Liver (tissue), 9 donors: ENCODE measurements around the gene RALY. TPM values are rescaled to one million over a fixed set of nuclear protein-coding genes. Genes with fewer than 3 reads are reported as not detected.

Experiments used
- DNase-seq: peaks from one replicate; pipeline ENCODE4 v3.0.0-alpha.2; 2017; ENCODE audit warnings: low spot score
- H3K27ac ChIP-seq, 2 donors: one replicate each; pipeline ENCODE4 v1.7.0; 2013; ENCODE audit warnings: inconsistent platforms in 2 of 2, low read length in 2 of 2, control low read depth in 1 of 2, low read depth in 1 of 2, mild to moderate bottlenecking in 1 of 2
- H3K27me3 ChIP-seq, 4 donors: one replicate each; pipeline versions ENCODE4 v1.6.1 to v1.7.0; 2013; ENCODE audit warnings: low read length in 3 of 4, inconsistent platforms in 1 of 4, mild to moderate bottlenecking in 1 of 4, moderate library complexity in 1 of 4; ENCODE audit not compliant: control insufficient read depth in 4 of 4, insufficient read depth in 4 of 4
- H3K36me3 ChIP-seq, 4 donors: one replicate each; pipeline versions ENCODE4 v1.6.1 to v1.7.0; 2013; ENCODE audit warnings: low read length in 3 of 4, mild to moderate bottlenecking in 3 of 4, low read depth in 1 of 4, moderate library complexity in 1 of 4; ENCODE audit not compliant: control insufficient read depth in 4 of 4, insufficient read depth in 3 of 4
- H3K4me1 ChIP-seq, 4 donors: one replicate each; pipeline versions ENCODE4 v1.6.1 to v1.7.0; 2013; ENCODE audit warnings: low read length in 3 of 4, mild to moderate bottlenecking in 3 of 4, moderate library complexity in 1 of 4; ENCODE audit not compliant: control insufficient read depth in 4 of 4, insufficient read depth in 4 of 4
- H3K4me3 ChIP-seq, 3 donors: one replicate each; pipeline versions ENCODE4 v1.6.1 to v1.7.0; 2013; ENCODE audit warnings: low read length in 3 of 3, control low read depth in 1 of 3, low read depth in 1 of 3, mild to moderate bottlenecking in 1 of 3
- H3K9ac ChIP-seq, 2 donors: one replicate each; pipeline ENCODE4 v1.7.0; 2013; ENCODE audit warnings: low read length in 2 of 2, mild to moderate bottlenecking in 2 of 2, moderate library complexity in 2 of 2, control low read depth in 1 of 2, low read depth in 1 of 2
- H3K9me3 ChIP-seq, 4 donors: one replicate each; pipeline versions ENCODE4 v1.6.1 to v1.7.0; 2013; ENCODE audit warnings: low read length in 3 of 4; ENCODE audit not compliant: control insufficient read depth in 4 of 4
- CTCF ChIP-seq: fragments of 150-350 bp; IDR thresholded peaks from 2 replicates; pipeline ENCODE4 v1.5.1; 2017; ENCODE audit warnings: improper control_type of control experiment, low read depth, low read length; ENCODE audit not compliant: missing input control
- EGR1 ChIP-seq, 2 donors: IDR thresholded peaks; 2 replicates each; pipeline ENCODE4 v1.6.1; 2016 to 2018; ENCODE audit warnings: antibody characterized with exemption in 2 of 2, low read depth in 2 of 2
- FOXA1 ChIP-seq: IDR thresholded peaks from 2 replicates; pipeline ENCODE4 v1.6.1; 2016; ENCODE audit warnings: antibody characterized with exemption
- FOXA2 ChIP-seq: IDR thresholded peaks from 2 replicates; pipeline ENCODE4 v1.6.1; 2016; ENCODE audit warnings: antibody characterized with exemption
- GABPA ChIP-seq, 2 donors: IDR thresholded peaks in 1 of 2; conservative IDR thresholded peaks in 1 of 2; 2 replicates each; pipeline ENCODE4 v1.6.1; 2016; ENCODE audit warnings: antibody characterized with exemption in 2 of 2, mild to moderate bottlenecking in 1 of 2, moderate library complexity in 1 of 2
- HNF4G ChIP-seq: IDR thresholded peaks from 2 replicates; pipeline ENCODE4 v1.6.1; 2016; ENCODE audit warnings: antibody characterized with exemption
- JUND ChIP-seq, 2 donors: IDR thresholded peaks; 2 replicates each; pipeline ENCODE4 v1.6.1; 2016; ENCODE audit warnings: antibody characterized with exemption in 2 of 2
- NR2F2 ChIP-seq: IDR thresholded peaks from 2 replicates; pipeline ENCODE4 v1.6.1; 2016; ENCODE audit warnings: antibody characterized with exemption
- RAD21 ChIP-seq, 2 donors: IDR thresholded peaks; 2 replicates each; pipeline ENCODE4 v1.6.1; 2016; ENCODE audit warnings: antibody characterized with exemption in 2 of 2, mild to moderate bottlenecking in 2 of 2
- RXRA ChIP-seq, 2 donors: IDR thresholded peaks; 2 replicates each; pipeline ENCODE4 v1.6.1; 2017 to 2018; ENCODE audit warnings: antibody characterized with exemption in 2 of 2, mild to moderate bottlenecking in 1 of 2
- SP1 ChIP-seq: IDR thresholded peaks from 2 replicates; pipeline ENCODE4 v1.6.1; 2018; ENCODE audit warnings: antibody characterized with exemption, mild to moderate bottlenecking
- TAF1 ChIP-seq: conservative IDR thresholded peaks from 2 replicates; pipeline ENCODE4 v1.6.1; 2016; ENCODE audit warnings: antibody characterized with exemption, mild to moderate bottlenecking
- YY1 ChIP-seq: IDR thresholded peaks from 2 replicates; pipeline ENCODE4 v1.6.1; 2016; ENCODE audit warnings: antibody characterized with exemption, mild to moderate bottlenecking
- WGBS: extraction: QIAGEN DNeasy Blood & Tissue Kit; methylation state at CpG from one replicate; pipeline ENCODE4 v1.1.7; 2013; 5-methylcytosine and 5-hydroxymethylcytosine counted together
- polyA plus RNA-seq, 2 donors: library from polyadenylated mRNA; stranded (reverse) in 1 of 2; unstranded in 1 of 2; fragments of 200-250 nt in 1 of 2; fragments of >200 nt in 1 of 2; fragmentation: Nextera tagmentation in 1 of 2; extraction: Ambion mirVana in 1 of 2; gene quantifications; one replicate each; pipeline versions ENCODE4 v1.2.1 to v1.2.3, GENCODE V29; 2013 to 2015
- total RNA-seq, 2 donors: library from RNA; depleted of rRNA; stranded (reverse); fragments of >200 nt; gene quantifications; one replicate each; pipeline ENCODE4 v1.2.3, GENCODE V29; 2014
- TF ChIP-seq, protein P1 (sequence below): IDR thresholded peaks from 2 replicates; pipeline ENCODE4 v1.6.1; 2016; ENCODE audit warnings: antibody characterized with exemption
- TF ChIP-seq, protein P2 (sequence below): IDR thresholded peaks from 2 replicates; pipeline ENCODE4 v1.6.1; 2016; ENCODE audit warnings: antibody characterized with exemption
- TF ChIP-seq, protein P3 (sequence below): IDR thresholded peaks from 2 replicates; pipeline ENCODE4 v1.6.1; 2016; ENCODE audit warnings: antibody characterized with exemption, mild to moderate bottlenecking
- donor health status: healthy.
- donor health status: healthy.
- donor health status: healthy.
- donor health status: healthy.
- donor health status: healthy.

Gene RALY
- total and polyA plus RNA-seq, 4 donors: 23.1 to 47.4 (median 33.3) TPM

DNA sequence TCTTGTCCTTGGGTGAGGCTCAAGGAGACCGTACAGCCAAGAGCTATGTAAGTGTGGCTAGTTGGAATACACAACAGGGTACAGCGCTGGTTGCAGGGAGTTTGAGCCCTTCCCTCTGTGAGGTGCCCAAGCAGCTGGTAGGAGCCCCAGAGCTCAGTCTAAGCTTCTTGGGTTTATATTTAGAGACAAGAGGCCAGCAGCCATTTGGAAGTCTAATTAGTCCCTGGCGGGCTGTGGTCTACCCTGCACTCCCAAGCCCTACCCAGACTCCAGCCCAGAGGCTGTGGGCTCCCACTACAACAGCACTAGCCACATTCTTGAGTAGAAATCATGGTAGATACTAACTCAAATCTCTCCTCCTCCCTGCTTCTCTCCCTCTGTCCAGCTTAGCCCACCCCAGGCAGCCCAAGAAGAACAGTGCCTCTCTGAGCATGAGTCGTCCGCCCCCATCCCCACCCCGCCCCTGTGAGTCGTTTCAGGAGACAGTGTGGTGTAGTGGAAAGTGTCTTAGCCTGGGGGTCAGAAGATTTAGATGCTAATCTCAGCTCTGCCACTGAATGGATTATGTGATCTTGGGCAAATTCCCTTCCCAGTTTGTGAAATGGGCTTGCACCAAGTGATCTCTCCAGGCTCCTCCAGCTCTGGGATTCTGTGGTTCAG is 80.5 kb downstream of the RALY start:
- H3K4me3 ChIP-seq: no peak overlapping the region
- H3K27ac ChIP-seq: no peak overlapping the region
- no peak for TF ChIP-seq EGR1 (IDR thresholded peaks at IDR 0.05; ENCODE audit: low read depth in 2 of 2)
- TF ChIP-seq SP1: no peak
- no peak for TF ChIP-seq JUND (IDR thresholded peaks at IDR 0.05)
- H3K9ac ChIP-seq: no peak overlapping the region
- no peaks in the 10 kb centered on the region for H3K27me3 ChIP-seq
- 93% methylated on average over 7 of the region's 7 CpGs for WGBS
- H3K9me3 ChIP-seq: no peaks in the 10 kb centered on the region
- peaks cover 11 to 33% (median 16%) of the 10 kb centered on the region in 4 donors for H3K36me3 ChIP-seq
- H3K4me1 ChIP-seq: peaks cover 0 to 6% (median 2%) of the 10 kb centered on the region in 4 donors
- DNase-seq: no peak

DNA sequence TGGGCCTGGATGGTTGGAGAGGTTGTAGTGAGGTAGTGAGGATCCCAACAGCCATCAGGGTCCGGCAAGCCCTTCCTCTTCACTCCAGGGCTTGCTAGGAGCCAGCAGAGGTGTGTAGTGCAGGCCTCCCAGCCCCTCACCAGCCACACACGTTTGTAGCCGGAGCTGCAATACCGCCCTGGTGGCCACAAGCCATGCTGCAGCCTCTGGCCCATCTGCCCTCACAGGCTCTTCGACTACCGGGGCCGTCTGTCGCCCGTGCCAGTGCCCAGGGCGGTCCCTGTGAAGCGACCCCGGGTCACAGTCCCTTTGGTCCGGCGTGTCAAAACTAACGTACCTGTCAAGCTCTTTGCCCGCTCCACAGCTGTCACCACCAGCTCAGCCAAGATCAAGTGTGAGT is 81.9 kb downstream of the RALY start:
- DNase-seq: no peak
- Histone ChIP-seq H3K4me1 (no peaks in the 10 kb centered on the region), H3K4me3 (no peak overlapping the region), H3K9me3 (no peaks in the 10 kb centered on the region), H3K36me3 (peaks cover 11 to 38% (median 18%) of the 10 kb centered on the region in 4 donors), H3K27me3 (no peaks in the 10 kb centered on the region), H3K27ac (no peak overlapping the region), H3K9ac (no peak overlapping the region)
- WGBS: 92% methylated on average over 16 of the region's 16 CpGs
- no peak for TF ChIP-seq JUND (IDR thresholded peaks at IDR 0.05)
- TF ChIP-seq GABPA (IDR thresholded peaks at IDR 0.05 in 1 of 2, conservative IDR thresholded peaks at IDR 0.05 in 1 of 2): no peak
- no peak for TF ChIP-seq CTCF
- no peak for TF ChIP-seq FOXA1
- TF ChIP-seq FOXA2: no peak
- TF ChIP-seq TAF1: no peak
- no peak for TF ChIP-seq HNF4G
- no peak for TF ChIP-seq NR2F2
- TF ChIP-seq, protein P1, sequence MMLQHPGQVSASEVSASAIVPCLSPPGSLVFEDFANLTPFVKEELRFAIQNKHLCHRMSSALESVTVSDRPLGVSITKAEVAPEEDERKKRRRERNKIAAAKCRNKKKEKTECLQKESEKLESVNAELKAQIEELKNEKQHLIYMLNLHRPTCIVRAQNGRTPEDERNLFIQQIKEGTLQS: no peak

DNA sequence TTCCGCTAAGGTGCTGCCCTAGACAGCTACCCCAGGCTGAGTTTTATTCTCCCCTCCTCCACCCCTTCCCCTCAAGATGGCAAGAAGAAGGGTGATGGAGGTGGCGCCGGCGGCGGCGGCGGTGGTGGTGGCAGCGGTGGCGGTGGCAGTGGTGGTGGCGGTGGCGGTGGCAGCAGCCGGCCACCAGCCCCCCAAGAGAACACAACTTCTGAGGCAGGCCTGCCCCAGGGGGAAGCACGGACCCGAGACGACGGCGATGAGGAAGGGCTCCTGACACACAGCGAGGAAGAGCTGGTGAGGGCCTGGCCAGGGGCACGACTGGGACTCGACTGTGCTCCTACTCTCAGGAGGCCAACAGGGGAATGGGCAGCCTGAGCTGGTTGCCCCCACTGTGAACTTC is 83.2 kb downstream of the RALY start:
- H3K27ac ChIP-seq: no peak overlapping the region
- 93% methylated on average over 20 of the region's 20 CpGs for whole genome bisulfite sequencing
- no peak for DNase-seq
- TF ChIP-seq RAD21 (IDR thresholded peaks at IDR 0.05) (no peak), YY1 (no peak), HNF4G (no peak), JUND (IDR thresholded peaks at IDR 0.05) (no peak), CTCF (no peak), NR2F2 (no peak), SP1 (no peak), FOXA2 (no peak), FOXA1 (no peak), RXRA (IDR thresholded peaks at IDR 0.05) (no peak)
- TF ChIP-seq, protein P1: no peak
- TF ChIP-seq, protein P2, sequence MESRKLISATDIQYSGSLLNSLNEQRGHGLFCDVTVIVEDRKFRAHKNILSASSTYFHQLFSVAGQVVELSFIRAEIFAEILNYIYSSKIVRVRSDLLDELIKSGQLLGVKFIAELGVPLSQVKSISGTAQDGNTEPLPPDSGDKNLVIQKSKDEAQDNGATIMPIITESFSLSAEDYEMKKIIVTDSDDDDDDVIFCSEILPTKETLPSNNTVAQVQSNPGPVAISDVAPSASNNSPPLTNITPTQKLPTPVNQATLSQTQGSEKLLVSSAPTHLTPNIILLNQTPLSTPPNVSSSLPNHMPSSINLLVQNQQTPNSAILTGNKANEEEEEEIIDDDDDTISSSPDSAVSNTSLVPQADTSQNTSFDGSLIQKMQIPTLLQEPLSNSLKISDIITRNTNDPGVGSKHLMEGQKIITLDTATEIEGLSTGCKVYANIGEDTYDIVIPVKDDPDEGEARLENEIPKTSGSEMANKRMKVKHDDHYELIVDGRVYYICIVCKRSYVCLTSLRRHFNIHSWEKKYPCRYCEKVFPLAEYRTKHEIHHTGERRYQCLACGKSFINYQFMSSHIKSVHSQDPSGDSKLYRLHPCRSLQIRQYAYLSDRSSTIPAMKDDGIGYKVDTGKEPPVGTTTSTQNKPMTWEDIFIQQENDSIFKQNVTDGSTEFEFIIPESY: no peak
- TF ChIP-seq, protein P3, sequence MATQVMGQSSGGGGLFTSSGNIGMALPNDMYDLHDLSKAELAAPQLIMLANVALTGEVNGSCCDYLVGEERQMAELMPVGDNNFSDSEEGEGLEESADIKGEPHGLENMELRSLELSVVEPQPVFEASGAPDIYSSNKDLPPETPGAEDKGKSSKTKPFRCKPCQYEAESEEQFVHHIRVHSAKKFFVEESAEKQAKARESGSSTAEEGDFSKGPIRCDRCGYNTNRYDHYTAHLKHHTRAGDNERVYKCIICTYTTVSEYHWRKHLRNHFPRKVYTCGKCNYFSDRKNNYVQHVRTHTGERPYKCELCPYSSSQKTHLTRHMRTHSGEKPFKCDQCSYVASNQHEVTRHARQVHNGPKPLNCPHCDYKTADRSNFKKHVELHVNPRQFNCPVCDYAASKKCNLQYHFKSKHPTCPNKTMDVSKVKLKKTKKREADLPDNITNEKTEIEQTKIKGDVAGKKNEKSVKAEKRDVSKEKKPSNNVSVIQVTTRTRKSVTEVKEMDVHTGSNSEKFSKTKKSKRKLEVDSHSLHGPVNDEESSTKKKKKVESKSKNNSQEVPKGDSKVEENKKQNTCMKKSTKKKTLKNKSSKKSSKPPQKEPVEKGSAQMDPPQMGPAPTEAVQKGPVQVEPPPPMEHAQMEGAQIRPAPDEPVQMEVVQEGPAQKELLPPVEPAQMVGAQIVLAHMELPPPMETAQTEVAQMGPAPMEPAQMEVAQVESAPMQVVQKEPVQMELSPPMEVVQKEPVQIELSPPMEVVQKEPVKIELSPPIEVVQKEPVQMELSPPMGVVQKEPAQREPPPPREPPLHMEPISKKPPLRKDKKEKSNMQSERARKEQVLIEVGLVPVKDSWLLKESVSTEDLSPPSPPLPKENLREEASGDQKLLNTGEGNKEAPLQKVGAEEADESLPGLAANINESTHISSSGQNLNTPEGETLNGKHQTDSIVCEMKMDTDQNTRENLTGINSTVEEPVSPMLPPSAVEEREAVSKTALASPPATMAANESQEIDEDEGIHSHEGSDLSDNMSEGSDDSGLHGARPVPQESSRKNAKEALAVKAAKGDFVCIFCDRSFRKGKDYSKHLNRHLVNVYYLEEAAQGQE: no peak
- H3K27me3 ChIP-seq: no peaks in the 10 kb centered on the region
- no peaks in the 10 kb centered on the region for H3K4me1 ChIP-seq
- H3K9me3 ChIP-seq: no peaks in the 10 kb centered on the region
- H3K4me3 ChIP-seq: no peak overlapping the region
- peaks cover 11 to 44% (median 18%) of the 10 kb centered on the region in 4 donors for H3K36me3 ChIP-seq
- H3K9ac ChIP-seq: no peak overlapping the region
